HG02610 (cell line): ENCODE data around the gene IRF9.
A peak's percentile ranks its signal among the peaks of the same experiment; 100 is the strongest.
"Not testable (repeated sequence)": the region's sequence is repeated elsewhere in the genome, so short reads cannot be mapped to it uniquely, and the experiment has no call there.

Experiments used
- ATAC-seq: cut with Tn5 transposase; IDR thresholded peaks from one replicate; pipeline ENCODE4 v1.9.1; 2021; ENCODE audit warnings: mild to moderate bottlenecking, moderate library complexity; ENCODE audit not compliant: unreplicated experiment

Gene IRF9

GRCh38 chr14:24190416-24190815, 29.4 kb downstream of the IRF9 start:
- ATAC-seq, result no peak

GRCh38 chr14:24192933-24193332, 31.9 kb downstream of the IRF9 start:
- ATAC-seq, result no peak

- no peak for ATAC-seq
Measured at GRCh38 chr14:24194186-24194872, 33.3 kb downstream of the IRF9 start.

GRCh38 chr14:24194873-24195185, 33.8 kb downstream of the IRF9 start:
- ATAC-seq, result no peak

- ATAC-seq, result peak; percentile 84
Measured at GRCh38 chr14:24195186-24196070, 34.4 kb downstream of the IRF9 start, which contains the start of gene TM9SF1. Gene TM9SF1, minus strand, starts transcription at chr14:24195441. Its CDS starts 422 bp downstream, at chr14:24195019.

- ATAC-seq, result no peak
Measured at GRCh38 chr14:24196071-24197055, 35.3 kb downstream of the IRF9 start.

GRCh38 chr14:24197056-24197450, 36.0 kb downstream of the IRF9 start:
- no peak for ATAC-seq

- no peak for ATAC-seq
Measured at GRCh38 chr14:24198814-24199524, 37.9 kb downstream of the IRF9 start.

- ATAC-seq, result not testable (repeated sequence)
Measured at GRCh38 chr14:24202538-24202937, 41.5 kb downstream of the IRF9 start.

GRCh38 chr14:24203249-24203886, 42.3 kb downstream of the IRF9 start:
- not testable (repeated sequence) for ATAC-seq

GRCh38 chr14:24204163-24205146, 43.4 kb downstream of the IRF9 start:
- ATAC-seq, result no peak

GRCh38 chr14:24206260-24207103, 45.4 kb downstream of the IRF9 start:
- no peak for ATAC-seq

GRCh38 chr14:24207104-24207551, 46.1 kb downstream of the IRF9 start:
- ATAC-seq, result no peak

- ATAC-seq, result no peak
Measured at GRCh38 chr14:24207625-24208024, 46.6 kb downstream of the IRF9 start.

GRCh38 chr14:24211311-24211710, 50.2 kb downstream of the IRF9 start:
- no peak for ATAC-seq

GRCh38 chr14:24212924-24213865, 52.1 kb downstream of the IRF9 start, which contains the start of gene CHMP4A:
Gene CHMP4A, minus strand, starts transcription at chr14:24213488. Its CDS starts 49 bp downstream, at chr14:24213439.
- ATAC-seq, result peak; percentile 80
